Effector memory CD4-positive, alpha-beta T cell (primary cell): ENCODE data around the gene OR51B2.

ENCODE experiments used
- DNase-seq, 3 donors: peaks; one replicate each; pipeline ENCODE4 v3.0.0-alpha.2; 2020
- H3K27ac ChIP-seq: 2 replicates; pipeline ENCODE4 v1.7.0; 2013; ENCODE audit warnings: mild to moderate bottlenecking, low read length, moderate library complexity; ENCODE audit not compliant: insufficient read depth, poor library complexity, severe bottlenecking
- H3K27me3 ChIP-seq: replicated peaks from 2 replicates; pipeline ENCODE4 v1.7.0; 2013; ENCODE audit warnings: mild to moderate bottlenecking, low read length; ENCODE audit not compliant: insufficient read depth, control insufficient read depth, poor library complexity, severe bottlenecking
- H3K36me3 ChIP-seq: 2 replicates; pipeline ENCODE4 v1.7.0; 2013; ENCODE audit warnings: mild to moderate bottlenecking, low read length, moderate library complexity; ENCODE audit not compliant: control insufficient read depth, insufficient read depth
- H3K4me1 ChIP-seq: 2 replicates; pipeline ENCODE4 v1.7.0; 2013; ENCODE audit warnings: low read length, mild to moderate bottlenecking; ENCODE audit not compliant: control insufficient read depth, insufficient read depth, poor library complexity, severe bottlenecking
- H3K4me3 ChIP-seq: 2 replicates; pipeline ENCODE4 v1.7.0; 2013; ENCODE audit warnings: low read length, low read depth, mild to moderate bottlenecking; ENCODE audit not compliant: insufficient read depth, poor library complexity, severe bottlenecking
- H3K9me3 ChIP-seq: 2 replicates; pipeline ENCODE4 v1.7.0; 2013; ENCODE audit warnings: mild to moderate bottlenecking, low read length, moderate library complexity; ENCODE audit not compliant: control insufficient read depth

The OR51B2 gene

DNA sequence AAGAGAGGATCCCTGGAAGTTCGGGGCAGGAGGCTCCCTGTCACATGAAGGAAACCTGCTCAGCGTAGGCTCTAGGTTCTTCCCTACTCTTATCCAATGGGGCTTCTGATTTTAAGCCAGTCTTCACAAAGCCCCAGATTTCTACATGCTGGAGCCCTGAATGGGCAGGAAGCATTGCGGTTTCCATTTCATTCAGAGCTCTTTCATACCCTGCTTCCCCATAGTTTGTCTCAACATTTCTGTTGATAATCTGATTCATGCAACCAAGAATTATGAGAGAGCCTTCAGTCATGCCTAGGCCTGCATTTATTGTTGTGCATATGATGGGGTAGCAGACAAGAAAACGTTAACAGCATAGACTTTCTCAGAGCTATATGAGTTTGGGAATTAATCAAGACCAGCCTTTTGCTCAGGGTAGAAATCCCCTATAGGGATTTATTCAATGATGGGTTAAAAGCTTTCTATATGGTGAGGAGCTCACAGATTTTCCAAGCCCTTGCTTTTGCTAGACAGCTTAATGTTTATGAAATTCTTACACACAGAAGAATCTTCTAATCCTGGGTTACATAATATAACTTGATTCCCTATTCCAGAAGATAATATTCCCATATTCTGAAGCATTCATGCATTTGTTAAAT, 38.3 kb downstream of the OR51B2 start:
- Histone ChIP-seq H3K27me3 (no peaks in the 10 kb centered on the region), H3K4me3 (no peak overlapping the region), H3K27ac (no peak overlapping the region), H3K36me3 (no peaks in the 10 kb centered on the region), H3K9me3 (no peaks in the 10 kb centered on the region), H3K4me1 (no peaks in the 10 kb centered on the region)
- no peak for DNase-seq

DNA sequence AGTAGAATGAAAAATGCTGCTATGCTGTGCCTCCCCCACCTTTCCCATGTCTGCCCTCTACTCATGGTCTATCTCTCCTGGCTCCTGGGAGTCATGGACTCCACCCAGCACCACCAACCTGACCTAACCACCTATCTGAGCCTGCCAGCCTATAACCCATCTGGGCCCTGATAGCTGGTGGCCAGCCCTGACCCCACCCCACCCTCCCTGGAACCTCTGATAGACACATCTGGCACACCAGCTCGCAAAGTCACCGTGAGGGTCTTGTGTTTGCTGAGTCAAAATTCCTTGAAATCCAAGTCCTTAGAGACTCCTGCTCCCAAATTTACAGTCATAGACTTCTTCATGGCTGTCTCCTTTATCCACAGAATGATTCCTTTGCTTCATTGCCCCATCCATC, 39.5 kb downstream of the OR51B2 start:
- Histone ChIP-seq H3K27me3 (no peaks in the 10 kb centered on the region), H3K4me3 (no peak overlapping the region), H3K36me3 (no peaks in the 10 kb centered on the region), H3K9me3 (no peaks in the 10 kb centered on the region), H3K4me1 (no peaks in the 10 kb centered on the region), H3K27ac (no peak overlapping the region)
- DNase-seq = no peak

DNA sequence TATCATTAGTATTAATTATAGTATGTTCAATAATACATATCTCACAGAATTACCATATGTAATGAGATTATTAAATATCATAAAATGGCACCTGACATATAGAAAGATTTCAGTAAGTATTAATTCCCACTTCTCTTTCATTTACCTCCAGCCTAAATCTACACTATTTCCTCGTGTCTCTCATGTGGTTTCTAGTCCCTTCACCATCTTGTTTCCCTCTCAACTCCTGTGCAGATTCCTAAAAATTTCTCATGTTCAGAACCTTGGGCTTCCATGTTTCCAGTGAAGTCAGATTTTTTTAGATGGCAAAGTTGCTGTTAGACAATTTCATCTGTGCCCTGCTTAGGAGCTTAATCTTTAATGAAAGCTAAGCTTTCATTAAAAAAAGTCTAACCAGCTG, 40.2 kb downstream of the OR51B2 start:
- no peaks in the 10 kb centered on the region for H3K36me3 ChIP-seq
- H3K4me3 ChIP-seq = no peak overlapping the region
- DNase-seq = no peak
- H3K27ac ChIP-seq = no peak overlapping the region
- H3K9me3 ChIP-seq = no peaks in the 10 kb centered on the region
- H3K4me1 ChIP-seq = no peaks in the 10 kb centered on the region
- no peaks in the 10 kb centered on the region for H3K27me3 ChIP-seq

DNA sequence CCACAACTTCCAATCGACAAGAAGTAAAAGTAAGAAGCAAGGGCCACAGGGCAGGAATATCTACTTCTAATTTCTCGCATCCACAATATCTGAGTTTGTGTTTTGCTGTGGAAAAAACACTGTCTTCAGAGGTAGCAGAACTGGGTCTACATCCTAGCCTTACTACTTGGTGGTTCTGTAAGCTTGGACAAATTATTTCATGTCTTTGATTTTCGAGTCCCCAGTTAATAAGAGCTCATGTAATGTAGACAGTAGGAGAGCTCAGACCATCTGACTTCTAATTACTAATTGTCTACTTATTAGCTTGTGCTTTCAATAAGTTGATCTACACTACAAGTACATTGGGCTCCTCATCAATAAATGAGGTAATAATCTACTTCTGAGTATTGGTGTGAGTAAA, 41.0 kb downstream of the OR51B2 start:
- Histone ChIP-seq H3K9me3 (no peaks in the 10 kb centered on the region), H3K4me3 (no peak overlapping the region), H3K27ac (no peak overlapping the region), H3K27me3 (no peaks in the 10 kb centered on the region), H3K4me1 (no peaks in the 10 kb centered on the region), H3K36me3 (no peaks in the 10 kb centered on the region)
- no peak for DNase-seq

DNA sequence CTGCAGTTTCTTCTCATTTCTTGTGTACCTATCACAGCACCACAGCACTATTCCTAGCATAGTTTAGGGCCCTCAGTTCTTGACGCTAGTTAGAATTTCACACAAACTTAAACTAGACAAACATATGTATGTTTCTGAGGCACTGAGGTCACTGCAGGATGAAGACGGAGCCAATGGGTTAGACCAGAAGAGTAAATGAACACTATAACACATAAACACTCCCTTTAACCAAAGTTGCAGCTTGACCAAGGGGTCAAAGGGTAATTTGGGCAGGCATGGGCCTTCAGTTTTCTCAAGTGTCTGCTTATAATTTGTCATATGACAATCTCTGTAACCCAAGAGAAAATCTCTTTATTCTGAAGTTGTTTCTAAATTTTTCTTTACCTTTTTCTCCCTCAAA, 41.5 kb downstream of the OR51B2 start:
- no peak for DNase-seq
- H3K36me3 ChIP-seq = no peaks in the 10 kb centered on the region
- H3K4me3 ChIP-seq = no peak overlapping the region
- no peaks in the 10 kb centered on the region for H3K4me1 ChIP-seq
- no peaks in the 10 kb centered on the region for H3K27me3 ChIP-seq
- no peaks in the 10 kb centered on the region for H3K9me3 ChIP-seq
- H3K27ac ChIP-seq = no peak overlapping the region

DNA sequence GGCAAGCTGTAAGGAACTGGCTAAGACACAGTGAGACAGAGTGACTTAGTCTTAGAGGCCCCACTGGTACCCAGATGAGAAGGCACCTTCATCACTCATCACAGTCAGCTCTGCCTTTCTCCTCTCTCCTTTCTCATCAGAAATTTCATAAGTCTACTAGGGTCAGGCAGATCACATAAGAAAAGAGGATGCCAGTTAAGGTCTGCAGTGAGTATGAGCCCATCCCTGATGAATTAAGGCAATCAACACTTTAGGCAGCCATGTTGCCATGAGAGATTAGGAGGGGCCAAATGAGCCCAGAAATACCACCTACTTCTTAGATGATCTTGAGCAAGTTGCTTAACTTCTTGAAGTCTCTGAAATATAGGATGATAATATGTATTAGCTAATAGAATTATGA, 42.5 kb downstream of the OR51B2 start:
- no peak overlapping the region for H3K4me3 ChIP-seq
- no peaks in the 10 kb centered on the region for H3K4me1 ChIP-seq
- H3K27me3 ChIP-seq = no peaks in the 10 kb centered on the region
- H3K27ac ChIP-seq = no peak overlapping the region
- no peaks in the 10 kb centered on the region for H3K36me3 ChIP-seq
- DNase-seq = no peak
- no peaks in the 10 kb centered on the region for H3K9me3 ChIP-seq

DNA sequence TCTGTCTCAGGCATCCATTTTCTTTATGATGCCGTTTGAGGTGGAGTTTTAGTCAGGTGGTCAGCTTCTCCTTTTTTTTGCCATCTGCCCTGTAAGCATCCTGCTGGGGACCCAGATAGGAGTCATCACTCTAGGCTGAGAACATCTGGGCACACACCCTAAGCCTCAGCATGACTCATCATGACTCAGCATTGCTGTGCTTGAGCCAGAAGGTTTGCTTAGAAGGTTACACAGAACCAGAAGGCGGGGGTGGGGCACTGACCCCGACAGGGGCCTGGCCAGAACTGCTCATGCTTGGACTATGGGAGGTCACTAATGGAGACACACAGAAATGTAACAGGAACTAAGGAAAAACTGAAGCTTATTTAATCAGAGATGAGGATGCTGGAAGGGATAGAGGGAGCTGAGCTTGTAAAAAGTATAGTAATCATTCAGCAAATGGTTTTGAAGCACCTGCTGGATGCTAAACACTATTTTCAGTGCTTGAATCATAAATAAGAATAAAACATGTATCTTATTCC, 43.5 kb downstream of the OR51B2 start:
- no peaks in the 10 kb centered on the region for H3K27me3 ChIP-seq
- H3K4me3 ChIP-seq = no peak overlapping the region
- no peaks in the 10 kb centered on the region for H3K9me3 ChIP-seq
- no peaks in the 10 kb centered on the region for H3K36me3 ChIP-seq
- H3K4me1 ChIP-seq = no peaks in the 10 kb centered on the region
- no peak overlapping the region for H3K27ac ChIP-seq
- no peak for DNase-seq

DNA sequence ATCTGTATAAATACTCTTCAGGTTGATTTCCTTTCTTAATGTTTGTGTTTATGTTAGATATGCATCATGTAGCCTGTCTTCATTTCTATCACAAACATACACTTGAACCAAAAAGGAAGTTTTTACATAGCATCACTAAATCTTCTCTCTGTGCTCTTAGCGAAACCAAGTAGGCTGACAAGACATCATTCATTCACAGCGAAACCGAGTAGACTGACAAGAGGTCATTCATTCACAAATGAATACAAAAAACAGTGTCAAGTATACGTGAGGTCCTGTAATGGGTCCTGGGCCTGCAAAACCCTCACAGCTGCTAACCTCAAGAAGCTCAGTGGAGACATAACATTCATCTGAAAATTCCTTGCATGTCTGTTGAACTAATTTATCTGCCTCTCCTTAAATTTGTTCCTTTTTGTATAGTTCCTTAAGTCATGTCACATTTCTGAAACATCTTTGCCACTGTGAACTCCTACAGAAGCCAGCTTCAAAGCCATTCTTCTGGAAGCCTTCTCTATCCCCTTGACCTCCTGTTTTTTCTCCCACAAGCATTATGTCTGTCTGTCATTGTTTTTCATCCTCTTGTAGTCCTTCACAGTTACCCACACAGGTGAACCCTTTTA, 44.5 kb downstream of the OR51B2 start:
- Histone ChIP-seq H3K4me1 (no peaks in the 10 kb centered on the region), H3K27me3 (no peaks in the 10 kb centered on the region), H3K4me3 (no peak overlapping the region), H3K27ac (no peak overlapping the region), H3K36me3 (no peaks in the 10 kb centered on the region), H3K9me3 (no peaks in the 10 kb centered on the region)
- DNase-seq = no peak

DNA sequence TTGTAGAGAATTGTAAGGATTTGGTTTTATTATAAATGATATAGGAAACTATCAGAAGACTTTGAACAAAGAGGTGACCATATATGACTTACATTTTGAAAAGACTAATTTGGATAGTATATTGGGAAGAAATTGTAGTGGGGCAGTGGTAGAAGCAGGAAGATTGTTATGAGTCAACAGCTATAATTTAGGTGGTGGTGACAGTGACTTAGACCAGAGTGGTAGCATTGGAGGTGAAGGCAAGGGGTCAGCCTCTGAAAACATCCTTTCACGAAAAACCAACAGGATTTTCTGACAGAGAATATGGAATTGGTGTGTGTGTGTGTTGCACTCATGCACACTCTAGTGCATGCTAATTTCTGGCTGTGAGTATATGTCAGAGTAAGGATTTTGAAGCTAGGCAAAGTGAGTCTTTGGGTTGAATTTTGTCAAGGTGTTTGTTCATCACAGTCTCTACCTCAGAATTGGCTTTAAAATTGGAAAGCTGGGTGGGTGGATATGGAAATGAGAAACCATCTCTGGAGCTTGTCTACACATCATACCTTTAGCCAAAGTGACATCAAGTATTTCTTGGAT, 46.2 kb downstream of the OR51B2 start:
- no peak overlapping the region for H3K4me3 ChIP-seq
- H3K36me3 ChIP-seq = no peaks in the 10 kb centered on the region
- no peaks in the 10 kb centered on the region for H3K27me3 ChIP-seq
- H3K27ac ChIP-seq = no peak overlapping the region
- no peaks in the 10 kb centered on the region for H3K9me3 ChIP-seq
- no peak for DNase-seq
- no peaks in the 10 kb centered on the region for H3K4me1 ChIP-seq

DNA sequence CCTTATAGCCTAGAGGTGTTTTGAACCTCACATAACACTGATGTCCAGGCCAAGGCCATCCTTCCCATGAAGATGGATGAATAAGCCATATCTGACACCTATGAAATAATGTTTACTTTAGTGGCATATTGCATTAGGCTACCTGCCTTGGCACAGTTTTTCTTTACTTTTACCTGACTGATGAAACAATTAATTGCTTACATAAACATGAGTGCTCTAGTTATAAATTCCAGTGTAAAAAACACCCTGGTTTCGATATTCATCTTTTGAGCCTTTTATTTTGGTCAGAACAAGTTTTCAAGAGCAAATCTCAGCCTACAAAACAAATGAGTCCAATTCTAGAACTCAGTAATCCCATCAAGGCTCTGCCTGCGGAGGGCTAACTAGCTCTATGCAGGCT, 47.4 kb downstream of the OR51B2 start:
- Histone ChIP-seq H3K27me3 (no peaks in the 10 kb centered on the region), H3K9me3 (no peaks in the 10 kb centered on the region), H3K36me3 (no peaks in the 10 kb centered on the region), H3K27ac (no peak overlapping the region), H3K4me3 (no peak overlapping the region), H3K4me1 (no peaks in the 10 kb centered on the region)
- DNase-seq = no peak
